DOHH2 (cell line): ENCODE data around the gene TNPO2.

Source experiments
- CTCF ChIP-seq: fragments of 200-600 bp; sonication (generic); IDR thresholded peaks from one replicate; pipeline ENCODE4 v1.5.1; 2014; ENCODE audit warnings: antibody characterized with exemption, mild to moderate bottlenecking, low read depth, low read length; ENCODE audit not compliant: poor library complexity, severe bottlenecking
- EZH2phosphoT487 ChIP-seq: fragments of 200-600 bp; sonication (generic); IDR thresholded peaks from 2 replicates; pipeline ENCODE4 v1.6.1; 2017; ENCODE audit warnings: borderline replicate concordance, mild to moderate bottlenecking, antibody characterized with exemption, low read length, moderate library complexity, mixed read lengths

- TF ChIP-seq CTCF (no peak), EZH2phosphoT487 (no peak)
Observed at GRCh38 chr19:12706332-12706718, 17.4 kb downstream of the TNPO2 start.
